ENCODE measurements around the gene PRKD3.

Gene PRKD3

GRCh38 chr2:37307500-37307899 is 17.1 kb downstream of the PRKD3 start:
- TF ChIP-seq CTCF (IDR thresholded peaks at IDR 0.05; ENCODE audit: extremely low read depth, insufficient read depth, missing control alignments): no peak
- DNase-seq (ENCODE audit: low spot score): no peak
- in situ Hi-C loops (cut with MboI; ENCODE audit: low pct_unique_long_range_greater_than_20kb, low sequenced_read_pairs, unreplicated experiment): no loop called here

GRCh38 chr2:37306024-37306423 is 18.6 kb downstream of the PRKD3 start:
- DNase-seq (ENCODE audit: low spot score): no peak
- in situ Hi-C loops (cut with MboI; ENCODE audit: low pct_unique_long_range_greater_than_20kb, low sequenced_read_pairs, unreplicated experiment): no loop called here
- TF ChIP-seq CTCF (IDR thresholded peaks at IDR 0.05; ENCODE audit: extremely low read depth, insufficient read depth, missing control alignments): no peak

- in situ Hi-C loops (cut with MboI; ENCODE audit: low pct_unique_long_range_greater_than_20kb, low sequenced_read_pairs, unreplicated experiment): no loop called here
- DNase-seq (ENCODE audit: low spot score): no peak
- TF ChIP-seq CTCF (IDR thresholded peaks at IDR 0.05; ENCODE audit: extremely low read depth, insufficient read depth, missing control alignments): no peak
Measured at GRCh38 chr2:37302701-37303252, 21.9 kb downstream of the PRKD3 start.

- in situ Hi-C loops (cut with MboI; ENCODE audit: low pct_unique_long_range_greater_than_20kb, low sequenced_read_pairs, unreplicated experiment): no loop called here
- no peak for DNase-seq (ENCODE audit: low spot score)
- TF ChIP-seq CTCF (IDR thresholded peaks at IDR 0.05; ENCODE audit: extremely low read depth, insufficient read depth, missing control alignments): no peak
Measured at GRCh38 chr2:37301408-37301807, 23.2 kb downstream of the PRKD3 start.

- TF ChIP-seq CTCF (IDR thresholded peaks at IDR 0.05; ENCODE audit: extremely low read depth, insufficient read depth, missing control alignments): no peak
- DNase-seq (ENCODE audit: low spot score): no peak
- in situ Hi-C loops (cut with MboI; ENCODE audit: low pct_unique_long_range_greater_than_20kb, low sequenced_read_pairs, unreplicated experiment): no loop called here
Measured at GRCh38 chr2:37300578-37300977, 24.1 kb downstream of the PRKD3 start.

- no peak for TF ChIP-seq CTCF (IDR thresholded peaks at IDR 0.05; ENCODE audit: extremely low read depth, insufficient read depth, missing control alignments)
- in situ Hi-C loops (cut with MboI; ENCODE audit: low pct_unique_long_range_greater_than_20kb, low sequenced_read_pairs, unreplicated experiment): no loop called here
- DNase-seq (ENCODE audit: low spot score): no peak
Measured at GRCh38 chr2:37300146-37300545, 24.5 kb downstream of the PRKD3 start.

GRCh38 chr2:37297632-37298031 is 27.0 kb downstream of the PRKD3 start:
- in situ Hi-C loops (cut with MboI; ENCODE audit: low pct_unique_long_range_greater_than_20kb, low sequenced_read_pairs, unreplicated experiment): no loop called here
- TF ChIP-seq CTCF (IDR thresholded peaks at IDR 0.05; ENCODE audit: extremely low read depth, insufficient read depth, missing control alignments): no peak
- no peak for DNase-seq (ENCODE audit: low spot score)
